Retinal pigment epithelial cell (primary cell): Measurements from ENCODE around the gene NOL9.

Source experiments
- DNase-seq: peaks from one replicate; pipeline ENCODE4 v3.0.0-alpha.2; 2010; ENCODE audit warnings: low read depth
- H3K4me3 ChIP-seq: 2 replicates; pipeline ENCODE4 v1.5.1; 2011; ENCODE audit warnings: mild to moderate bottlenecking, low read length, control low read depth, moderate library complexity
- CTCF ChIP-seq: conservative IDR thresholded peaks from 2 replicates; pipeline ENCODE4 v1.5.1; 2011; ENCODE audit warnings: low read depth, low read length, control low read depth, inconsistent platforms

Gene NOL9

GRCh38 chr1:6531996-6532395 is 22.3 kb downstream of the NOL9 start:
- TF ChIP-seq CTCF, result no peak
- DNase-seq, result no peak
- H3K4me3 ChIP-seq, result no peak overlapping the region

- DNase-seq, result no peak
- no peak overlapping the region for H3K4me3 ChIP-seq
- no peak for TF ChIP-seq CTCF
These were observed 23.7 kb downstream of the NOL9 start for GRCh38 chr1:6530504-6531160.

- no peak for DNase-seq
- TF ChIP-seq CTCF, result no peak
- no peak overlapping the region for H3K4me3 ChIP-seq
These were observed 25.8 kb downstream of the NOL9 start for GRCh38 chr1:6528492-6528891.

DNA sequence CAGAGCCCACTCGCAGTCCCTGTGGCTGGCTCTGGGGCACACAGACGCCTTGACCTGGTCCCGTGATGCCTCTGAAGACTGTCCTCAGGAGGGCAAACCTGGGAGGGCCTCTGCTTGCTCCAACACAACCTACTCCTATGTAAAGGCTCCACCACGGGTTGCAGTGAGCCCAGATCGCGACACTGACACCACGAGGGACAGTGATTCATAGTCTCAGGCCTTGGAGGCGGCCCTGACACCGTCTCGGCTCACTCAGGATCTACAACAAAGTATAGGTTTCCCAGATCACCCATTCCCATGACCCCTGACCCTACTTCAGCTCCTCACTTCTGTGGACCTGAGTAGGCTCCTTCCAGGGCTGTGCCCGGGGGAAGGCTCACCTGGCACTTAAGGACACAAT is 28.0 kb downstream of the NOL9 start:
- TF ChIP-seq CTCF, result no peak
- no peak for DNase-seq
- no peak overlapping the region for H3K4me3 ChIP-seq

GRCh38 chr1:6523566-6523965 is 30.7 kb downstream of the NOL9 start:
- H3K4me3 ChIP-seq, result no peak overlapping the region
- peak; percentile 72 for TF ChIP-seq CTCF
- DNase-seq, result no peak

DNA sequence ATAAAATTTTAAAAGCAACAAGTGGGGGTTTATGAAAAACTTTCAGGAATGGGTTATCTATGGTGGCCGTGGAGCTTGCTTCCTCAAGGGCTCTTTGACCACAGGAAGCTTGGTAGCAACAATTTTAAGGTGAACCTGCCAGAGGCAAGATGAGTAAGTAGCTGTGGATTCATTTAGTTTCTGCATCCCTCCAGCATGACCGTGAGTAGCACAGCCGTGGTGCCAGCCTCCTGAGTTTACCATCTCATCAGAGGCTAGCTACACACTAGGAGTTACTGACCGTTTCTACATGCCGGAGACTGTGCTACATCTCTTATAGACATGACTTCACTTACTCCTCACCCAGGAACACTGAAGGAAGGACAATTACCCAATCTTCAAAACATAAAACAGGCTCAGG is 32.8 kb downstream of the NOL9 start:
- DNase-seq, result no peak

More for the DNA sequence above, 32.8 kb downstream of the NOL9 start:
- H3K4me3 ChIP-seq, result no peak overlapping the region
- TF ChIP-seq CTCF, result no peak
